GM10248 (cell line): ENCODE data around the gene NT5DC2.
A peak's percentile ranks its signal among the peaks of the same experiment; 100 is the strongest.

Experiments used
- CTCF ChIA-PET: fragments of 300-600 bp; sonication (Branson Sonifier 250); formaldehyde crosslinking; extraction: SDS; loops from one replicate; lab custom pipeline; 2021; ENCODE audit warnings: antibody characterized with exemption; lab: Yijun Ruan, JAX
- POLR2A ChIA-PET: fragments of 350-650 bp; sonication (Branson Sonifier 250); formaldehyde crosslinking; extraction: SDS; loops from one replicate; lab custom pipeline; 2020; ENCODE audit warnings: antibody characterized with exemption; lab: Yijun Ruan, JAX
- DNase-seq: peaks from one replicate; pipeline ENCODE4 v3.0.0; 2012; ENCODE audit errors: extremely low spot score
- TF ChIP-seq, protein P1 (sequence below): IDR thresholded peaks from 2 replicates; pipeline ENCODE4 v1.5.1; 2012; ENCODE audit warnings: mild to moderate bottlenecking, low read depth; ENCODE audit errors: extremely low read depth, missing control alignments, control extremely low read depth

NT5DC2 gene

DNA sequence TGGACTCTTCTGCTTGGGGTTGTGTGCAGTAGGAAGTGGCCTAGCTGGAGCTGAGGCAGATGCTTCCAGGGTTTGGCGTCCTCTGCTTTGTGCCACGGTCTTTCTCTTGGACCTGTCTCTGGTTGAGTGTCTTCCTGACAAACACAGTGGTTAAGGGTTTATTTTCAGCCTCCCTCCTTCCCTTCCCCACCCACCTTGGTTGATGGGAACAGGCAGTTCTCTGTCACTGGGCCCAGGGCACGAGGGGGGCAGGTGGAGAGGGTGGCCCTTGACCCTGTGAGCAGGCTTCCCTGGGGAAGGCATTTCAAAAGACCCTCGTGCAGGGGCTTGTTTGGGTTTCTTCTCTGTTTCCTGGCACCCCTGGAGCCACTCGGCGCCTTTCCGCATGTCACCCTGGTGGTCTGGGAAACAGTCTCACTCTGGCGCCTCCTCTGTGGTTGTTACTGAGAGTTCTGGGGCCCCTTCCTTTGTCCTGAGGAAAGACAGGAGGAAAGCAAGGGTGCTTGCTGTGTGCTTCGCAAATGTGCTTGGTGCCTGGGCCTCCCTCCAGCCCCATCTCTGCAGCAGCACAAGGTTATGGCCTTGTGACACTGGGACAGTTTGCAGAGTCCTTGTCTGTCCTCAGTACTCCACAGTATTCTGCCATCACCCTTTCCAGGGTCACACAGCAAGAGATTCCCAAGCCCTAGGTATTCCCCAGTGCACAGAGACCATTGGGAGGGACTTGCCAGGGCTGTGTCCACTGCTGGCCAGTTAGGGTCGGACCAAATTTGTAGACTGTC lies 48.8 kb downstream of the NT5DC2 start:
- no peak for DNase-seq
- TF ChIP-seq, protein P1, sequence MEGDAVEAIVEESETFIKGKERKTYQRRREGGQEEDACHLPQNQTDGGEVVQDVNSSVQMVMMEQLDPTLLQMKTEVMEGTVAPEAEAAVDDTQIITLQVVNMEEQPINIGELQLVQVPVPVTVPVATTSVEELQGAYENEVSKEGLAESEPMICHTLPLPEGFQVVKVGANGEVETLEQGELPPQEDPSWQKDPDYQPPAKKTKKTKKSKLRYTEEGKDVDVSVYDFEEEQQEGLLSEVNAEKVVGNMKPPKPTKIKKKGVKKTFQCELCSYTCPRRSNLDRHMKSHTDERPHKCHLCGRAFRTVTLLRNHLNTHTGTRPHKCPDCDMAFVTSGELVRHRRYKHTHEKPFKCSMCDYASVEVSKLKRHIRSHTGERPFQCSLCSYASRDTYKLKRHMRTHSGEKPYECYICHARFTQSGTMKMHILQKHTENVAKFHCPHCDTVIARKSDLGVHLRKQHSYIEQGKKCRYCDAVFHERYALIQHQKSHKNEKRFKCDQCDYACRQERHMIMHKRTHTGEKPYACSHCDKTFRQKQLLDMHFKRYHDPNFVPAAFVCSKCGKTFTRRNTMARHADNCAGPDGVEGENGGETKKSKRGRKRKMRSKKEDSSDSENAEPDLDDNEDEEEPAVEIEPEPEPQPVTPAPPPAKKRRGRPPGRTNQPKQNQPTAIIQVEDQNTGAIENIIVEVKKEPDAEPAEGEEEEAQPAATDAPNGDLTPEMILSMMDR = no peak
- POLR2A ChIA-PET = no interaction called here
- CTCF ChIA-PET = interaction anchor here (1.5 kb wide), 1 partner anchor 26 kb away, joined by 4 read pairs; no protein-coding TSS in a partner anchor

DNA sequence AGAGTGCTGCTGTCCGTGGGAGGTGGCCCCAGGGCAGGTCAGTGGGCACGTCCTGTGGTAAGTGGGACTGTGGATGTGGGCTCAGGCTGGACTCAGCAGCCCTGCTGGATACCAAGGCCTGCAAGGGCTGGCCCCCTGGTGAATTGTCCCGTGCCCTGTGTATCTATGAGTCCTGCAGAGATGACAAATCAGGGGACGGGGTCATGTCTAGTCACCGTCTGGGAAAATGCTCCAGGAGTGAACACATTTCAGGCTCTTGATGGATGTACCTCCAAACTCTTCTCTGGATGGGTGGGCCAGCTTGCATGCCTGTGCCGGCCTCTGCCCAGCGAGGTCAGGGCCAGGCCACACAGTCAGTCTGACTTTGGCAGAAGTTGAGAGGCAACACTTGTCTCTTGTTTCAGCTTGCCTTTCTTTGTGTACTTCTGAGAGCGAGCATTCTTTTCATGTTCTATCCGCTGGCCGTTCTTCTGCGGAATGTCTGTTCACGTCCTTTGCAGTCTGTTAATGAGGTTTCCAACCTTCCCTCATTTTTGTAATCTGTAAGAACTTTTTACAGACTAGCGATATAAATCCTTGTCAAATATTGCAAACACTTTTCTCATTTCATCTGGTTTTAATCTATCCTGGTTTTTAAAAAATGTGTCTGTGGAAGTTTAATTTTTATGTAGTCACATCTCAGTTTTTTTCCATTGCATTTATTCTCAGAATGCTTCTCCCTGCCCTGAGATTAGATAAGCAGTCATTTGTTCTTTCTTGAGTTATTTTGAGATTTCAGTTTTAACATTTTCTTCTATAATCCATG lies 49.9 kb downstream of the NT5DC2 start:
- TF ChIP-seq, protein P1 = no peak
- CTCF ChIA-PET = no interaction called here
- POLR2A ChIA-PET = no interaction called here
- DNase-seq = no peak

DNA sequence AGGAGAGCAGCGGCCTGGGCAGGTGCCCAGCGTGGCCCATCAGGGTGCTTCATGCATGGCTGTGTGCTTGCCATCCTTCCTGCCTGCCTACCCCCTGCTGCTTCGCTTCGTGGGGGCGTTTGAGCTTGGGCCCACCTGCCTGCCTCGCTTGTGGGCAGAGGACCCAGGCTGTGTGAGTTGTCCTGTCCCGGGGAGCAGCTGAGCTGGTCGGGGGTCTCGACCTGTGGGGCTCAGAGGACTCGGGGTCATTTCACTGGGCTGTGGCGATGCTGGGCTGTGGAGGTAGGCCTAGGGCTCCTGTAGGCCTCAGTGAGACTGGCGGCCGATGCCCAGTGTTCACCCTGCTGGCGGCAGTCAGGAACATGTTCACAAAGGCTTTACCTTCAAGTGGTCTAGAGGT lies 50.6 kb downstream of the NT5DC2 start:
- CTCF ChIA-PET = interaction anchor here (0.8 to 1.5 kb wide), 3 partner anchors 8 to 37 kb away, joined by 3 to 4 read pairs (median 3); no protein-coding TSS in a partner anchor
- TF ChIP-seq, protein P1 = no peak
- no peak for DNase-seq
- POLR2A ChIA-PET = no interaction called here

GRCh38 chr3:52481819-52482521 lies 51.7 kb downstream of the NT5DC2 start:
- no peak for DNase-seq
- TF ChIP-seq, protein P1 = peak; percentile 36
- ChIA-PET CTCF (interaction anchor here (0.8 to 1.5 kb wide), 6 partner anchors 9 to 36 kb away, joined by 3 to 4 read pairs (median 4); no protein-coding TSS in a partner anchor), POLR2A (no interaction called here)

DNA sequence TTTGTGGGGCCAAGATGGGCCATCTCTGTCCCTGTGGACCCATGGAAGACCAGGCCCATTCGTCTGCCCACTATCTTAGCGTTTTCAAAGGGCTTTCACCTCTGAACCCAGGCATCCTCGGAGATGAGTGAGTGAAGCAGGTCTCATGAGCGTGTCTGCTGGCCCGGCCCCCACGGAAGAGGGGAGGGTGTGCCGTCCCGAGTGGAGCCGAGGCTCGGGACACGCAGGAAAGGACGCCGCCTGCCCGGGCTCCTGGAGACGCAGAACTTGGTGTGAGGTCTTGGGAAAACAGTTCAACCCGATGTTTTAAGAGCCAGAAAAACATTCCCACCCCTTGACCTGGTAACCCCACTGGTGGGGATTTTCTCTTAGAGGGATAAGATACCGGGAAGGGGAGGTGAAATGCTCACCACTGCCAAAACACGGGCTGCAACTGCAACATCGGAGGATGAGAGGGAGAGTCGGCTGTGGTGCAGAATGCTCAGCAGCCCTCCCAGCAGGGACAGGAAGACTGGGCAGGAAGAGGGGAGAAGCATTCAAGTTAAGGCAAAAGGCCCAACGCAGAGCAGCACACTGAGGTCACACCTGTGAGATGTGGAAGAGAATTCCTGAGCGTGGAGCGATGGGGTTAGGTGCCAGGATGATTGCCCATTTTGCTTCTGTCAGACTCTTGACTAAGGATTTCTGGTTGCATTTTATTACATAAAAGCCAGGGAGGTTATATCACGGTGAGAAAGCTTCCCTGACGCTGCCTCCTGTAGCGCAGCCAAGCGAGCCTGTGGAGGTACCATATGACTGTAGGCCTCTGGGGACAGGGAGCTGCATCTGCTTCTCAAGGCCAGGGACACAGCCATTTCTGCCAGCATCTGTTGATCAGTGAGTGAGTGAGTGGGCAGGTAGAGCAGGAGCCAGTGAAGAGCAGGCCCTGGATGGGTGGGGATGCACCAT lies 52.6 kb downstream of the NT5DC2 start:
- TF ChIP-seq, protein P1 = no peak
- POLR2A ChIA-PET = no interaction called here
- CTCF ChIA-PET = interaction anchor here (0.9 to 1.5 kb wide), 3 partner anchors 9 to 11 kb away, joined by 3 to 4 read pairs (median 4); no protein-coding TSS in a partner anchor
- no peak for DNase-seq
